ENCODE measurements around the gene CPEB1.

GRCh38 chr15:82540984-82541431 is 106.2 kb downstream of the CPEB1 start:
- TF ChIP-seq POLR2A (IDR thresholded peaks at IDR 0.05) (no peak), CTCF (IDR thresholded peaks at IDR 0.05) (no peak)

Measured in Peyer's patch (tissue), 4 donors.